Measurements from ENCODE around the gene NTRK1.

The NTRK1 gene

DNA sequence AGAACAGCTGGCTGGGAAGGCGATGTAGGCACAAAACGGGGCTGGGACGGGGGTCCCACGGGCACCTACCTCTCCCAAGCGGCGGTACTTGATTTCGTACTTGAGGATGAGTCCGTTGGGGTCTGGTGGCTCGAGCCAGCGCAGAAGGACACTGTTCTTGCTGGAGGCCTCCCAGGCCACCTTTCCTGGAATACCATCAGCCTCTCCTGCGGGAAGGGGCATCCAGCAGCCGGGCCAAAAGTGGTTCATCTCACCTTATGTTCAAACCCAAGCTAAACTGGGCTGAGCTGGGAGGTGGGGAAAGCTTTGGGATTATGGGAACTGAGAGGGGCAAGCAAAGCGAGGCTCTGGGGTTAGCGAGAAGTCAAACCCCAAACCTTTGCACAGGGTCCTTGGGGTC lies 16.0 kb upstream of the NTRK1 start:
- H3K27ac ChIP-seq = no peak overlapping the region
- TF ChIP-seq ZFX (IDR thresholded peaks at IDR 0.05; ENCODE audit: borderline replicate concordance) = no peak
- TF ChIP-seq, protein P1, sequence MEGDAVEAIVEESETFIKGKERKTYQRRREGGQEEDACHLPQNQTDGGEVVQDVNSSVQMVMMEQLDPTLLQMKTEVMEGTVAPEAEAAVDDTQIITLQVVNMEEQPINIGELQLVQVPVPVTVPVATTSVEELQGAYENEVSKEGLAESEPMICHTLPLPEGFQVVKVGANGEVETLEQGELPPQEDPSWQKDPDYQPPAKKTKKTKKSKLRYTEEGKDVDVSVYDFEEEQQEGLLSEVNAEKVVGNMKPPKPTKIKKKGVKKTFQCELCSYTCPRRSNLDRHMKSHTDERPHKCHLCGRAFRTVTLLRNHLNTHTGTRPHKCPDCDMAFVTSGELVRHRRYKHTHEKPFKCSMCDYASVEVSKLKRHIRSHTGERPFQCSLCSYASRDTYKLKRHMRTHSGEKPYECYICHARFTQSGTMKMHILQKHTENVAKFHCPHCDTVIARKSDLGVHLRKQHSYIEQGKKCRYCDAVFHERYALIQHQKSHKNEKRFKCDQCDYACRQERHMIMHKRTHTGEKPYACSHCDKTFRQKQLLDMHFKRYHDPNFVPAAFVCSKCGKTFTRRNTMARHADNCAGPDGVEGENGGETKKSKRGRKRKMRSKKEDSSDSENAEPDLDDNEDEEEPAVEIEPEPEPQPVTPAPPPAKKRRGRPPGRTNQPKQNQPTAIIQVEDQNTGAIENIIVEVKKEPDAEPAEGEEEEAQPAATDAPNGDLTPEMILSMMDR (IDR thresholded peaks at IDR 0.05) = no peak

DNA sequence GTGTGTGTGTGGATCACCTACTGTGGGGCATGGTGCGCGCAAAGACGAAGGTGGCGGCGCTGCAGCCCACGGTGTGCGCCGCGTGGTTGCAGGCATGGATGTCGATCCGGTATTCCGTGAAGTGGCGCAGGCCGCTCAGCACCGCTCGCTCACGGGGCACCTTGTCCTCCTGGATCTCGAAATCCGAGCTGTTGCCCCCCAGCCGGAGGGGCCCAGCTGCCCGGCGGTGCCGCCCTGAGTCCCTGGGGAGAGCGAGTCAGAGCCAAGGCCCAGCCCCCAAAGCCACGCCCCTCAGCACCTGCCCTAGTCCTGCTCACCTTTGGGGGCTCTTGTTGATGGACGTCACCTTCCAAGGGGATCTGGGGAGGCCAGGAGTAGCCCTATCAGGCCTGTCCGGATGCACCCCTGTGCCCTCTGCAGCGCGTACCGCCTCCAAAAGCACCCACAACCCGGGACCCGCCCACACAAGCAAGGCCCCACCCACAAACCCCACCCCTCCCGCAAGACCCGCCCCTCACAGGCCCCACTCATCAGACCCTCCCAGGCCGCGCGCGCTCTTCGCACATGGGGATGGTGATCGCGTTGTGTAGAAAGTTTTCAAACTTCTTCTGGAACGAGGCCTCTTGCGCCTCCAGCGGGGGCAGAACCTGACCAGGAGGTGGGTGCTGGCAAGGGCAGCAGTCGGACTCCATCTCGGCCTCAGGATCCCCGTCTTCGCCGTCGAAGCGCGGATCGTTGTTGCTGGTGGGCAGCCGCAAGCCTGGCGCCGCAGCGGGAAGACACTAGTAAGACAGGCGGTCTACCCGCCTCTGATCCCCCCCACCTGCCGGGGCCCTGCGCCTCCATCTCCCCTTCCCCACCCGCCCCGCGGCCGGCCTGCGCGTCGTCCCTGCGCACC lies 15.4 kb upstream of the NTRK1 start:
- no peak for TF ChIP-seq ZFX (IDR thresholded peaks at IDR 0.05; ENCODE audit: borderline replicate concordance)
- TF ChIP-seq, protein P1 (IDR thresholded peaks at IDR 0.05) = peak; percentile 40
- H3K27ac ChIP-seq = no peak overlapping the region

GRCh38 chr1:156845953-156846545 lies 14.6 kb upstream of the NTRK1 start:
- no peak overlapping the region for H3K27ac ChIP-seq
- no peak for TF ChIP-seq ZFX (IDR thresholded peaks at IDR 0.05; ENCODE audit: borderline replicate concordance)
- TF ChIP-seq, protein P1 (IDR thresholded peaks at IDR 0.05) = no peak

DNA sequence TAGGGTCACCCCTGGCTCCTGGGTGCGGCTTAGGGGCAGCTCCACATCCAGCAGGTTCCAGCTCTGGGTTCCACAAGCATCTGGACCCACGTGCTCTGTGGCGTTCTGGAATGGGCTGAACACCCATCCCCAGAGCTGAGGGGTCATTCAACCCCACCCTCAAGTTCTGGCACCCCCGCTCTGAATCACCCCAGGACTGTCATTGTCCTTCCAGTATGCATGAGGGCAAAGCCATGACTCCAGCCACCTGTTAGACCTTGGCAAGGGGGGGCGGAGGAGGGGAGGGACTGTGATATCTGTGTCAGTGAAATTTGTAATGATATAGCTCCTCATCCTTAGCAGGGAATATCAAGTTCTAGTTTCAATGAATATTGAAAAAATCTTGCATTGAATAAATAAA lies 14.0 kb upstream of the NTRK1 start:
- no peak overlapping the region for H3K27ac ChIP-seq
- TF ChIP-seq, protein P1 (IDR thresholded peaks at IDR 0.05) = no peak
- no peak for TF ChIP-seq ZFX (IDR thresholded peaks at IDR 0.05; ENCODE audit: borderline replicate concordance)

- no peak overlapping the region for H3K27ac ChIP-seq
- TF ChIP-seq, protein P1 (IDR thresholded peaks at IDR 0.05) = no peak
- TF ChIP-seq ZFX (IDR thresholded peaks at IDR 0.05; ENCODE audit: borderline replicate concordance) = no peak
These were observed 12.8 kb upstream of the NTRK1 start for GRCh38 chr1:156847591-156848460.

GRCh38 chr1:156848461-156849150 lies 12.1 kb upstream of the NTRK1 start:
- H3K27ac ChIP-seq = no peak overlapping the region
- TF ChIP-seq, protein P1 (IDR thresholded peaks at IDR 0.05) = peak; percentile 16; the same call in 1 of the 2 replicates
- no peak for TF ChIP-seq ZFX (IDR thresholded peaks at IDR 0.05; ENCODE audit: borderline replicate concordance)
